GM23338 (cell line): Measurements from ENCODE around the gene MGAT4B. TPM values are rescaled to one million over a fixed set of nuclear protein-coding genes. Genes with fewer than 3 reads are reported as not detected.

ENCODE experiments used
- ATAC-seq: fragments of 200-7000 bp; cut with Tn5 transposase; 3 replicates; pipeline ENCODE4 v1.9.1; 2020
- DNase-seq: peaks from one replicate; pipeline ENCODE4 v3.0.0-alpha.2; 2015; ENCODE audit warnings: low spot score
- H2AFZ ChIP-seq: fragments of 200-600 bp; sonication (generic); 2 replicates; pipeline ENCODE4 v1.8.0; 2016; ENCODE audit warnings: antibody characterized with exemption, mild to moderate bottlenecking, moderate library complexity
- H3F3A ChIP-seq: fragments of 200-600 bp; sonication (generic); replicated peaks from 2 replicates; pipeline ENCODE4 v1.8.0; 2017; ENCODE audit warnings: antibody characterized with exemption, mixed run types, low read depth
- H3K27ac ChIP-seq: fragments of 200-600 bp; sonication (generic); 2 replicates; pipeline ENCODE4 v1.6.1; 2016; ENCODE audit warnings: low read depth
- H3K27me3 ChIP-seq: fragments of 200-600 bp; sonication (generic); 2 replicates; pipeline ENCODE4 v1.8.0; 2016; ENCODE audit warnings: mild to moderate bottlenecking, mixed run types, moderate library complexity; ENCODE audit not compliant: insufficient read depth
- H3K36me3 ChIP-seq: fragments of 200-600 bp; sonication (generic); 2 replicates; pipeline ENCODE4 v1.8.0; 2016; ENCODE audit warnings: mild to moderate bottlenecking; ENCODE audit not compliant: insufficient read depth
- H3K4me1 ChIP-seq: fragments of 200-600 bp; sonication (generic); 2 replicates; pipeline ENCODE4 v1.8.0; 2016; ENCODE audit warnings: mild to moderate bottlenecking, moderate library complexity; ENCODE audit not compliant: insufficient read depth
- H3K4me2 ChIP-seq: fragments of 200-600 bp; sonication (generic); 2 replicates; pipeline ENCODE4 v1.7.1; 2017; ENCODE audit warnings: mixed run types
- H3K4me3 ChIP-seq: fragments of 200-600 bp; sonication (generic); 2 replicates; pipeline ENCODE4 v1.6.1; 2016; ENCODE audit warnings: mixed run types
- H3K79me2 ChIP-seq: fragments of 200-600 bp; sonication (generic); replicated peaks from 2 replicates; pipeline ENCODE4 v1.8.0; 2017; ENCODE audit warnings: mild to moderate bottlenecking; ENCODE audit not compliant: insufficient read depth
- H3K9me2 ChIP-seq: fragments of 200-600 bp; sonication (generic); 2 replicates; pipeline ENCODE4 v1.8.0; 2017; ENCODE audit not compliant: insufficient read depth
- H4K20me1 ChIP-seq: fragments of 200-600 bp; sonication (generic); replicated peaks from 2 replicates; pipeline ENCODE4 v1.8.0; 2017; ENCODE audit warnings: mild to moderate bottlenecking; ENCODE audit not compliant: insufficient read depth
- H3K27ac Mint-ChIP-seq: 2 replicates; pipeline ENCODE4 v1.8.0; 2020; ENCODE audit warnings: inconsistent platforms, mild to moderate bottlenecking, moderate library complexity, mixed read lengths
- H3K27me3 Mint-ChIP-seq: 3 replicates; pipeline ENCODE4 v1.8.0; 2022; ENCODE audit warnings: low read depth, mild to moderate bottlenecking, moderate library complexity, mixed read lengths, inconsistent platforms; ENCODE audit not compliant: insufficient read depth, poor library complexity
- H3K36me3 Mint-ChIP-seq: 3 replicates; pipeline ENCODE4 v1.8.0; 2021; ENCODE audit warnings: low read depth, mild to moderate bottlenecking, inconsistent platforms, moderate library complexity, mixed read lengths
- H3K4me1 Mint-ChIP-seq: 3 replicates; pipeline ENCODE4 v1.8.0; 2020; ENCODE audit warnings: mild to moderate bottlenecking, inconsistent platforms, mixed read lengths
- H3K4me3 Mint-ChIP-seq: 3 replicates; pipeline ENCODE4 v1.8.0; 2021; ENCODE audit warnings: moderate library complexity, mild to moderate bottlenecking, inconsistent platforms, mixed read lengths
- H3K9me3 Mint-ChIP-seq: 3 replicates; pipeline ENCODE4 v1.8.0; 2020; ENCODE audit warnings: moderate library complexity, mild to moderate bottlenecking, inconsistent platforms, mixed read lengths
- CREB1 ChIP-seq: fragments of 250-450 bp; sonication (Bioruptor Pico); IDR thresholded peaks from 2 replicates; pipeline ENCODE4 v1.5.0; 2020; ENCODE audit warnings: low read depth, mild to moderate bottlenecking, moderate library complexity
- CTCF ChIP-seq, 2 experiments: fragments of 200-600 bp in 1 of 2; sonication (generic) in 1 of 2; conservative IDR thresholded peaks; 2 replicates each; pipeline versions ENCODE4 v1.5.1 to v1.6.1; 2016 to 2017; ENCODE audit warnings: antibody characterized with exemption in 2 of 2, low read depth in 2 of 2, mild to moderate bottlenecking in 2 of 2, moderate library complexity in 1 of 2
- ETS1 ChIP-seq: IDR thresholded peaks from 2 replicates; pipeline ENCODE4 v1.6.1; 2016; ENCODE audit warnings: antibody characterized with exemption
- EZH2 ChIP-seq: fragments of 200-600 bp; sonication (generic); IDR thresholded peaks from one replicate; pipeline ENCODE4 v1.8.0; 2017; ENCODE audit warnings: antibody characterized with exemption, mild to moderate bottlenecking, low read depth; ENCODE audit not compliant: unreplicated experiment
- EZH2phosphoT487 ChIP-seq: fragments of 200-600 bp; sonication (generic); IDR thresholded peaks from one replicate; pipeline ENCODE4 v1.8.1; 2018; ENCODE audit warnings: antibody characterized with exemption; ENCODE audit not compliant: unreplicated experiment
- JUNB ChIP-seq: IDR thresholded peaks from one replicate; pipeline ENCODE4 v1.6.1; 2016; ENCODE audit warnings: antibody characterized with exemption; ENCODE audit not compliant: unreplicated experiment
- NANOG ChIP-seq: IDR thresholded peaks from 2 replicates; pipeline ENCODE4 v1.6.1; 2016; ENCODE audit warnings: antibody characterized with exemption, borderline replicate concordance
- POLR2AphosphoS5 ChIP-seq: IDR thresholded peaks from 2 replicates; pipeline ENCODE4 v1.6.1; 2016; ENCODE audit warnings: antibody characterized with exemption, low read depth
- REST ChIP-seq: IDR thresholded peaks from one replicate; pipeline ENCODE4 v1.6.1; 2018; ENCODE audit warnings: antibody characterized with exemption; ENCODE audit not compliant: unreplicated experiment
- STAT1 ChIP-seq: IDR thresholded peaks from one replicate; pipeline ENCODE4 v1.6.1; 2016; ENCODE audit warnings: antibody characterized with exemption; ENCODE audit not compliant: unreplicated experiment
- ZNF114 ChIP-seq: fragments of 250-450 bp; sonication (Bioruptor Pico); IDR thresholded peaks from 2 replicates; pipeline ENCODE4 v1.5.0; 2020; ENCODE audit warnings: mild to moderate bottlenecking, moderate library complexity
- ZNF331 ChIP-seq: fragments of 250-450 bp; sonication (Bioruptor Pico); IDR thresholded peaks from 2 replicates; pipeline ENCODE4 v1.5.0; 2020; ENCODE audit warnings: low read depth, mild to moderate bottlenecking, moderate library complexity
- ZNF462 ChIP-seq: fragments of 250-450 bp; sonication (Bioruptor Pico); IDR thresholded peaks from 2 replicates; pipeline ENCODE4 v1.5.0; 2020; ENCODE audit warnings: mild to moderate bottlenecking, moderate library complexity
- polyA plus RNA-seq: library from polyadenylated mRNA; unstranded; fragments of >200 nt; fragmentation: Nextera tagmentation; extraction: Ambion mirVana; gene quantifications from 2 replicates; pipeline ENCODE4 v1.2.1, GENCODE V29; 2016
- total RNA-seq: library from RNA; depleted of rRNA; stranded (reverse); fragments of >200 nt; shearing (Covaris generic); gene quantifications from 2 replicates; pipeline ENCODE4 v1.2.3, GENCODE V29; 2014

Gene MGAT4B
- total and polyA plus RNA-seq, 2 experiments from 2014 or later, result 32.3 to 101 TPM

- H3K27ac Mint-ChIP-seq, result no peak overlapping the region
- Histone ChIP-seq H3K4me1 (no peaks in the 10 kb centered on the region), H3K27ac (no peak overlapping the region), H3K27me3 (no peaks in the 10 kb centered on the region), H3K36me3 (peaks cover 52% of the 10 kb centered on the region), H3K4me2 (no peak overlapping the region), H4K20me1 (peaks cover 20% of the 10 kb centered on the region; the same call in 1 of the 2 replicates), H3K79me2 (peaks cover 28% of the 10 kb centered on the region), H2AFZ (no peak overlapping the region), H3K9me2 (no peaks in the 10 kb centered on the region), H3K4me3 (no peak overlapping the region), H3F3A (peaks cover 29% of the 10 kb centered on the region; the same call in 1 of the 2 replicates)
- DNase-seq, result no peak
- no peak overlapping the region for H3K4me3 Mint-ChIP-seq
- ATAC-seq, result no peak
- no peaks in the 10 kb centered on the region for H3K9me3 Mint-ChIP-seq
- peaks cover 8% of the 10 kb centered on the region for H3K27me3 Mint-ChIP-seq
- H3K4me1 Mint-ChIP-seq, result peaks cover 7% of the 10 kb centered on the region; the same call in 2 of the 3 replicates
- peaks cover 88% of the 10 kb centered on the region for H3K36me3 Mint-ChIP-seq
- TF ChIP-seq ZNF462 (CRISPR knock-in tag), result no peak
- no peak for TF ChIP-seq CTCF (conservative IDR thresholded peaks at IDR 0.05; ENCODE audit: low read depth in 2 of 2)
- TF ChIP-seq POLR2AphosphoS5, result no peak
- TF ChIP-seq CREB1 (CRISPR knock-in tag), result no peak
- TF ChIP-seq ZNF331 (CRISPR knock-in tag), result no peak
- no peak for TF ChIP-seq EZH2phosphoT487
- TF ChIP-seq EZH2, result no peak
- TF ChIP-seq REST, result no peak
- no peak for TF ChIP-seq ZNF114 (CRISPR knock-in tag)
- TF ChIP-seq NANOG, result no peak
- TF ChIP-seq JUNB, result no peak
- TF ChIP-seq ETS1, result no peak
- no peak for TF ChIP-seq STAT1
Observed at GRCh38 chr5:179769796-179770195, 36.9 kb downstream of the MGAT4B start.
